ENCODE measurements around the gene EXOC4.
"Not testable (repeated sequence)": the region's sequence is repeated elsewhere in the genome, so short reads cannot be mapped to it uniquely, and the experiment has no call there.

EXOC4 gene

DNA sequence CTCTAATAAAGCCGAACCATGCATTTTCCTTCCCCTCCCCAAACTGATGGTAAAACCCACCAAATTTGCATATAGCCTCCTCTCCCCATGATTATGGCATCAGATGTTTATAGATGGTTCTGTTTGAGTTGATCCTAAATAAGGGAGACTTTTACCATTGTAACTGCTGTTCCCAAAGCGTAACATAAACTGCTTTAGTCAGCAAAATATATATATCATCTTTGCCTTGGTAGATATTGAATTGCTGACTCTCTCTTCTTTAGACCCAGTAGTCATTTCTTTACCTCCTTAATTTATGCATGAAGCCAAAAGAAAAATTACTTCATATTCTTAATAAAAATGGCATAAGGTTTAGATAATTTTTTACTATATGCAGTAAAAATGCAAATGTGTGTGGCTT, 788.1 kb downstream of the EXOC4 start:
- no peak for DNase-seq (ENCODE audit: low read depth)

DNA sequence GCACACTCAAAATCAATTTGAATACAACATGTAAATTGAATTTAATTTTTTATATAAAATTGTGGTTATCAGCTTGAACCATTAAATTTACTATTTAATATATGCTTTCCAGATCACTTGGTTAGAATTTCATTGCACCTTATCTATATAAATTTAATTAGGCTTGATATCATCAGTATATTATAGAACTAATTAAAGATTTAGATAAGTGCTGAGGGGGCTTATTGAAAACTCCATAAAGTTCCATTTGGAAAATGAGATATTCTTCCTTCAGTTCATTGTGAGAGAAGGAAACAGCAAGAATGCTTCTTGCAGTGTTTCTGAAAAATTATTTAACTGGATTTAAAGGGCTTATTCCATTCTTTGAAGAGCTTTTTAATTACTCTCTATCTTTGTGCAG, 788.6 kb downstream of the EXOC4 start:
- DNase-seq (ENCODE audit: low read depth): no peak

DNA sequence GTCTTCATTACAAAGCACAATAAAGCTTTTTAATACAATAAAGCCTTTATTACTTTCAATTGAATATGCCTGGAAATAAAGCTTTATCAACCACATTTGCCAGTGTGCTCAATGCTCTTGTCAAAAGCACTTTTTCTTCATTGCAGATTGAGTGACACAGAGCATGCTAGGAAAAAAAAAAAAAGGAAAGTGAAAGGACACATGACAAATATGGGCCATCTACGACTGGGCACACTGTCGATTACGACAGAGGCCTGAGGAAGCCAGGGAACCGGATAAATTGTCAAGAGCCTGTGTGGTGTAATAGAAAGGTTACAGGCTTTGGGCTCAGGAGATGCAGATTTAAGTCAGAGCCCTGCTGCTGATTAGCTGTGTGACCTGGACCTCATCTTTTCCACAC, 789.4 kb downstream of the EXOC4 start:
- no peak for DNase-seq (ENCODE audit: low read depth)

DNA sequence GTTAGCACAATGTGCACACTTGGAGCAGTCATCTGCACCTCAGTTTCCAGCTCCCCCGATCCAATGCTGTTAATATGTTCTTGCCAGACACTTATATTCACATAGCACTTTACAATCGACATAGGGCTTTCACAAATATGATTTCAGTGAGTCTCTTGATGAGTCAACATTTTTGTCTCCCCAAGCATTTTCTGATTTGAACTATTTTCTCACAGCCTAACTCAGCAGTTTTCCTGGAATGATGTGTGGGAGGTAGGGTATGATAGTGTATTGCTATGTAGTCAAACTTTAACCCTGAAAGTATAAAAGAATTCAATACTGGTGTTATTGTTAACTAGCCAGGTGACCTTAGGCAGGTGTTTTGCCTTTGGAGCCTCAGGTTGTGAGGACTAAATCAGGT, 791.8 kb downstream of the EXOC4 start:
- no peak for DNase-seq (ENCODE audit: low read depth)

DNA sequence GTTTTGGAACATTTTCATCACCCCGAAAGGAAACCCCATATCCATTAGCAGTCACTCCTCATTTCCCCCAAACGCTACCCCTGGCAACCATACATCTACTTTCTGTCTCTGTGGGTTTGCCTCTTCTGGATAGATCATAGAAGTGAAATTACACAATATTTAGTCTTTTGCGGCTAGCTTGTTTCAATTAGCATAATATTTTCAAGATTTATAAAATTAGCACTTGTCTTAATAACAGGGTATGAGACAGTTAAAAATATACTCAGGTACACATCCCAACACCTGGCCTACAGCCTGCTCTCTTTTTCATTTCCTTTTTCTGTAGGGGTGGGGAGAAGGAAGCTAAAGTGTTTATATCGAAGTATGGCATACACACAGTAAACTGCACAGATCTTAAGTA, 792.8 kb downstream of the EXOC4 start:
- DNase-seq (ENCODE audit: low read depth): no peak

- DNase-seq (ENCODE audit: low read depth): no peak
Observed at GRCh38 chr7:134046594-134047128, 793.8 kb downstream of the EXOC4 start.

DNA sequence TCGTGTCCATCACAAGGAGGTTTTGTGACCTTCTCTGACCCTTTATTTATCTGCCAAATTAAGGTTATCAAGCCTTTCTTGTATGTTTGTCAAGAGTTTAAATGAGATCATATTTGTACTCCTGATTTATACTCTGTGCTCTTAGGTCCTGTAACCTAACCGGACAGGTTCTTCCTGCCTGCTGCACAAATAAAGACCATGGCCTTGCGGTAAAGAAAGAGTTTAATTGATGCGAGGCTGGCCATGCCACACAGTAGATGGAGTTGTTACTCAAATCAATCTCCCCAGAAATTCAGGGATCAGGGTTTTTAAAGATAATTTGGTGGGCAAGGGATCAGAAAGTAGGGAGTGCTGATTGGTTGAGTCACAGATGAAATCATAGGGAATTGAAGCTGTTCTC, 794.8 kb downstream of the EXOC4 start:
- no peak for DNase-seq (ENCODE audit: low read depth)

DNA sequence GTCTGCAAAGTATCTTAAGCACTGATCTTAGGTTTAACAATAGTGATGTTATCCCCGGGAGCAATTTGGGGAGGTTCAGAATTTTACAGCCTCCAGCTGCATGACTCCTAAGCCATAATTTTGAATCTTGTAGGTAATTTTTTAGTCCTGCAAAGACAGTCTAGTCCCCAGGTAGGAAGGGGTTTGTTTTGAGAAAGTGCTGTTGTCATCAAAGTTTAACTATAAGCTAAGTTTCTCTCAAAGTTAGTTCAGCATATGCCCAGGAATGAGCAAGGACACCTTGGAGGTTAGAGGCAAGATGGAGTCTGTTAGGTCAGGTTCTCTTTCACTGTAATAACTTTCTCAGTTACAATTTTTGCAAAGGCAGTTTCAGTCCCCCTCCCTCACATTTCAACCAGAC, 795.3 kb downstream of the EXOC4 start:
- DNase-seq (ENCODE audit: low read depth): no peak

DNA sequence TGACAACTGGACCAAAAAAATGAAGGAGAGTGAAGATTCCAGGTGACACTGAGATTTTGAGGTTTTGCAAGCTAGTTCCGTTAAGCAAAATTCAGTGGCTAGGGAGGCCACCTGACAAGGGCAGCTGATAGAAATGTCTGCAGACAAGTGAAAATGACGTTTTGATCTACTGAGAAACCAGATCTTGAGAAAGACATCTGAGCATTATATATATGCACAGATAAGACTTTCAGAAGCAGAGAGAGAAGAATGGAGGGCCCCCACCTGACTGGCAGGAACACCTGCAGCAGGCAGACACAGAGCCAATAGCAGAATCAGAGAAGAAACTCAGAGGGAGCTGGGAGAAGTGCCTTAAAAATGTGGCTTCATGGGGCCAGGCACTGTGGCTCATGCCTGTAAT, 798.1 kb downstream of the EXOC4 start:
- DNase-seq (ENCODE audit: low read depth): no peak

- no peak for DNase-seq (ENCODE audit: low read depth)
Observed at GRCh38 chr7:134056816-134057215, 803.9 kb downstream of the EXOC4 start.

DNA sequence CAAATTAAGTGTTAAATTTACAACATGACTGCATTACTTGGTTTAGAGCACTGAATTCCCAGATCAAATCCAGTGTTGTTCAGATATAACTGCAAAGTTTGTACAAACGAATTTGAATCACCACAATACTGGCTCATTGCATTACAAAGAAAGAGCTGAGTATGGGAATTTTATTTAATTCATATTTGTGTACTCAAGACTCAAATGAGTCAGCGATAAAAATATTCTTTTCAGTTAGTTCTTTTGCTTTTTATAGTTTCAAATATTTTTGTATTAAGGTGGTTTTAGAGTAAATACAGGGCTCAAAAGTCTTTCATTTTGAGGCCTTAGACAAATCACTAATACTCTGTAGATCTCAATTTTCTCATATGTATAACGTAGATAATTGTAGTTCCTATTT, 805.6 kb downstream of the EXOC4 start:
- DNase-seq (ENCODE audit: low read depth): no peak

DNA sequence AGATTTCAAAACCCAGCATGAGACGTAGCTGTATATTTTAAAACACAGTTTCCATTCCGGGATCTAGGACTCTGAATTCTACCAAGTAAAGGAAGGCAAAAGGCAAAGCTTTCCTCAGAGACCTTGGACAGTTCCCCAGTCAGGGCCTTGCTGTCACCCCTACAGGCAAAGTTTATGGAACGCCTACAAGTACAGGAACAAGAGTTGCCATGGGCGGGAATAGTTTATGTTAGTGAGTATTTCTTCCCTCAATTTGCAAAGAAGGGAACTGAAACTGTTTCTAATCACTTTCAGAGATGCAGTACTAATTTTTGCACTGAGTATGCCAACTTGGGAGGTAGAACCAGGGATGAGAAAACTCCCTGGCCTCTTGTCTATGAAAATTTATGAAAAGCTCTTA, 806.1 kb downstream of the EXOC4 start:
- DNase-seq (ENCODE audit: low read depth): no peak

- DNase-seq (ENCODE audit: low read depth): no peak
Observed at GRCh38 chr7:134059921-134060320, 807.0 kb downstream of the EXOC4 start.

DNA sequence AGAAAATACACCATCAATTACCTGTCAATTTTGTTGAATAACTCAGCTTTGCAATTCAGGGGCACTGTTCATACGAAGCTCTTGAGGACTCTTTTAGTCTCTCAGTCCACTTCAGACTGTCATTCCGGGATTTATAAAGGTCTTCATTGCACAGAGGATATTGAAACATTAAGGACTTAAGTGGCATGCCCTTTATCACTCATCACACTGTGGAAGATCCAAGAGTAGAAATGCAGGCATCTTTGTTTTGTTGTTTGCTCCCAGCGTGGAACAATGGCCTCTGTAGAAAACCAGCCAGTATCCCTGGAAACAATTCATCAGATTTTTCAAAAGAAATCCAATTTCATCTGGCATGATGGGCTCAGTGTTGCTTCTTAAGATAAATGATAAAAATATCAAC, 808.0 kb downstream of the EXOC4 start:
- no peak for DNase-seq (ENCODE audit: low read depth)

DNA sequence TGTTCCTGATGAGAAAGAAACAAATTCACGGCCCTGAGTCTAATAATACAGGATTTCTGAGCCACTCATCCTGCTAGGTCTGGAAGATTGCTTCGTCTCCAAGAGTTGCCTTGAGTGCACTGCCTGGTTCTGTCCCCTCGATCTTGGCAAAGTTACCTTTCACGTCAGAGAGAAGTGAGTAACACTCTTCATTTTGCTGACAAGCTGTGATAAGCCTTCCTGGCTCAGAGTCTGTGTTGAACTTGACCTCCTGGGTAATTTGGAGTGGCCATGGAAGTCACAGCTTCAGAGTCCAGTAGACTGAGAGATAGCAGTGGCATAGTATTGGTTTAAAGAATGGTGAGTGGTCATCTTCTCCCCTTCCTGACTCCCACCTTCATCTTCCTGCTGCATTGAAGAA, 809.6 kb downstream of the EXOC4 start:
- DNase-seq (ENCODE audit: low read depth): no peak

DNA sequence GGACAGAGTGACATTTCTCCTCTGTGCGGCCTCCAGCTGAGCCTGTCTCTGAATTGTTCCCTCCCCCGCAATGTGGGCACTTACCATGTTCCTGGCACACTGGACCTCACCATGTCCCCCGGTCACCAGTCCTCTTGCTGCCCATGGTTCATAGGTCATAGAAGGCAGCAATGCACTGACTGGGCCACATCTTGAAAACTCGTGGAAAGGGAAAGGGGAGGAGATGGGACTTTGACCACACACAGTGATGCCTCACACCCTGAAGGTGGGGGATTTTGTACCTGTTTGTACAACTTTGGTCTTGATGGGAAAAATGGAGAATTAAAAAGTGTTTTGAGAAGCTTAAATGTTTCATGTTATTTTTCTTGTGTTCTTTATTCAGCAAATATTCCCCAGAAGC, 812.5 kb downstream of the EXOC4 start:
- no peak for DNase-seq (ENCODE audit: low read depth)

GRCh38 chr7:134067164-134067563, 814.3 kb downstream of the EXOC4 start:
- DNase-seq (ENCODE audit: low read depth): no peak

DNA sequence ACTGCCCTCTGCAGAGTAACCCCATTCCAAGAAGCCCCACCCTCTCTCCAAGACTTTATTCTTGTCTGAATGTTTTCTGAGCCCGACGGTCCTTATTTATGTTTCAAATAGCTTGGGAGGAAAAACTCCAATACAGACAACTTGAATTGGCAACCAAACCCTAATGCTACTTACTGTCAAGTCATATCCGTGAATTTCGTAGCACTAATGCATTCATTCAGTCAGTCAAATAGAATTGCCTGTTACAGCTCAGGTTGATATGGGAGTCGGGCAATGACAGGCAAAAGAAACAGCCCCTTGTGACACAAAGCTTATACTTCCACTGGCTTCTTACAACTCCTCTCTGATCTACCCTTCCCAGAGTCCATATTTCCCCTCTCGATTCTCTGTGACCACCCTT, 815.8 kb downstream of the EXOC4 start:
- DNase-seq (ENCODE audit: low read depth): no peak

GRCh38 chr7:134069187-134069586, 816.3 kb downstream of the EXOC4 start:
- no peak for DNase-seq (ENCODE audit: low read depth)

DNA sequence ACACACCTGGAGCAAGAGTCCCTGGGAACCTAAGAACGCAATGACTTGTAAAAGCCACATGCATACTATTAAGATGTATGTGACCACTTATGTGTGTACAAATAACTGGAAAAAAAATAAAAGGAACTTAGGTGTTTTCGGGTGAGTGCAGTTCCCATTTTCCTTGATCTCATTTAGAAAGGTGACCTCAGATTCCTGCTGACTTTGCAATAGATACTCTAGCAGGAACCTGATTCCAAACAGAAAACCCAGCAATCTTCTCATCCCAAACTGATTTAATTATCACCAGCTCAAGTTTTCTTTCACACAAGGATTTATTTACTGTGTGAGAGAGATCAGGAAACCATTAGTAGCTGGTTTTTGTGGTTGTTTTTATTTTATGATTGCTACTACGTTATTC, 817.8 kb downstream of the EXOC4 start:
- DNase-seq (ENCODE audit: low read depth): no peak

- DNase-seq (ENCODE audit: low read depth): no peak
Observed at GRCh38 chr7:134071355-134072331, 818.8 kb downstream of the EXOC4 start.

- DNase-seq (ENCODE audit: low read depth): no peak
Observed at GRCh38 chr7:134073276-134073675, 820.4 kb downstream of the EXOC4 start.

DNA sequence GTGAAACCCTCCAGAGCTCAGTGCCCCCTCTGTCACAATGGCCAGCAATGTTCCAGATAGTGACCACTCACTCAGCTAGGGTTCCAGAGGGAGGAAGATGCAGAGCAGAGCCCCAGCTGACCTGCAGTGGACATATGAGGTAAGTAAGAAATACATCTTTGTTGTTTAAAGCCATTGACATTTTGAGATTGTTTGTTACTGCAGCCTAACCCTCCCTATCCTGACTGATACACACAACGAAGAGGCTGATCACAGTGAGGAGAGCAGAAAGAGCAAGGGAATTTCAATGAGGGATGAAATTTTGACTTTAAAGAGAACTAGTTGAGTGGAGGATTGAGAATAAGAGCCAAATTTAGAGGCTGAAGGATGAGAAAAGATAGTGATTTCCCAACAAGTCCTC, 822.9 kb downstream of the EXOC4 start:
- DNase-seq (ENCODE audit: low read depth): no peak

DNA sequence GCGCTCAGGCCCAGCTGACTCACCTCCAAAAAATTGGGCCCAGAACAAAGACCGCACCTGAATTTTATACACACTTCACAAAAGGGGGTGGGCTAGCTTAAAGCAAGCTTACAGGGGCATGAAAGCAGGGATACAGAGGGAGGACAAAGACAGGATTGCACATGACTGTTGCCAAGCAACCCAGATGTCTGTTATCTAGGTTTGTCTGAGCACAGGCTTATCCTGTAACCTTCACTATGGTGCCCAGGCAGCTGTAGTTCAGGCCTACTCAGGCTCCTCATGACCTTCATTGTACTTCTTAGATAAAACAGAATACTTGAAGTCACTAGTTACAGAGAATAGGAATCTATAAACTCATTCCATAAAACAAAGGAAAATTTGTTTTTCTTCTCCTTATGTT, 824.7 kb downstream of the EXOC4 start:
- not testable (repeated sequence) for DNase-seq (ENCODE audit: low read depth)

Measured in fibroblast of the conjunctiva (primary cell).